ENCODE data around the gene KDM1B. TPM values are rescaled to one million over a fixed set of nuclear protein-coding genes. Genes with fewer than 3 reads are reported as not detected.

The KDM1B gene
- total RNA-seq, 1 experiment from 2014 or later, result 9.5 TPM

DNA sequence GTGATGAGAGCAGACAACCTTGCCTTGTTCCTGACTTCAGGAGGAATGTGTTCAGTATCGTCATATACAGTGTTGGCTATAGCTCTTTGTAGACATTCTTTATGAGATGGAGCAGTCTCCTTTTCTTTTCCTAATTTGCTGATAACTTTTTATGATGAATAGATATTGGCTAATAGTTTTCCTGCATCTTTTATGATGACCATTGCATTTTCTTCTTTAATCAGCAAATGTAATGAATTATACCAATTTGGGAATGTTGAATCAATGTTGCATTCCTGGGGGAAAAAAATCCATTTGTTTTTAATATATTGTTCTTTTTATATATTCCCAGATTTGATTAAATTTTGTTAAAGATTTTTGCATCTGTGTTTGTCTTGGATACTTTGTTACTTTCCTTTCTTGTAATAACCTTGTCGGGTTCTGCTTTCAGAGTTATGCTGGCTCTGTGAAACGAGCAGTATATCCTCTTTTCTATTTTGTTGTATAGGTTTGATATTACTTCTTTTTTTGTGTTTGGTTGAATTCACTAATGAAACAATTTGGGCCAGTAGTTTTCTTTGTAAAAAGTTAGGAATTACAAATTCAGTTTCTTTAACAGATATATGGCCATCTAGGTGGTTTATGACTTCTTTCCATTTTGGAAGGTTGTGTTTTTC is 23.9 kb downstream of the KDM1B start:
- Mint-ChIP-seq H3K4me3 (ENCODE audit: unreplicated experiment) (no peak overlapping the region), H3K27ac (ENCODE audit: unreplicated experiment) (no peak overlapping the region), H3K36me3 (ENCODE audit: insufficient read depth, unreplicated experiment) (no peaks in the 10 kb centered on the region), H3K9me3 (ENCODE audit: unreplicated experiment) (no peaks in the 10 kb centered on the region), H3K4me1 (ENCODE audit: low read depth, unreplicated experiment) (no peaks in the 10 kb centered on the region), H3K27me3 (ENCODE audit: insufficient read depth, unreplicated experiment) (no peaks in the 10 kb centered on the region)
- ChIA-PET POLR2A (no interaction called here), CTCF (no interaction called here)
- no TSS peak for BruUV-seq (replicated peaks)
- intact Hi-C loops (cut with micrococcal nuclease; ENCODE audit: unreplicated experiment), result no loop called here
- TF ChIP-seq, protein P1, sequence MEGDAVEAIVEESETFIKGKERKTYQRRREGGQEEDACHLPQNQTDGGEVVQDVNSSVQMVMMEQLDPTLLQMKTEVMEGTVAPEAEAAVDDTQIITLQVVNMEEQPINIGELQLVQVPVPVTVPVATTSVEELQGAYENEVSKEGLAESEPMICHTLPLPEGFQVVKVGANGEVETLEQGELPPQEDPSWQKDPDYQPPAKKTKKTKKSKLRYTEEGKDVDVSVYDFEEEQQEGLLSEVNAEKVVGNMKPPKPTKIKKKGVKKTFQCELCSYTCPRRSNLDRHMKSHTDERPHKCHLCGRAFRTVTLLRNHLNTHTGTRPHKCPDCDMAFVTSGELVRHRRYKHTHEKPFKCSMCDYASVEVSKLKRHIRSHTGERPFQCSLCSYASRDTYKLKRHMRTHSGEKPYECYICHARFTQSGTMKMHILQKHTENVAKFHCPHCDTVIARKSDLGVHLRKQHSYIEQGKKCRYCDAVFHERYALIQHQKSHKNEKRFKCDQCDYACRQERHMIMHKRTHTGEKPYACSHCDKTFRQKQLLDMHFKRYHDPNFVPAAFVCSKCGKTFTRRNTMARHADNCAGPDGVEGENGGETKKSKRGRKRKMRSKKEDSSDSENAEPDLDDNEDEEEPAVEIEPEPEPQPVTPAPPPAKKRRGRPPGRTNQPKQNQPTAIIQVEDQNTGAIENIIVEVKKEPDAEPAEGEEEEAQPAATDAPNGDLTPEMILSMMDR (IDR thresholded peaks at IDR 0.05; ENCODE audit: insufficient read depth in 1 of 2, low read depth in 1 of 2, low read length in 1 of 2, severe bottlenecking in 1 of 2, unreplicated experiment in 1 of 2), result no peak
- H3K36me3 ChIP-seq (ENCODE audit: control insufficient read depth, insufficient read depth, low read length), result no peaks in the 10 kb centered on the region
- no peaks in the 10 kb centered on the region for H3K4me1 ChIP-seq
- no peaks in the 10 kb centered on the region for H3K27me3 ChIP-seq (replicated peaks; ENCODE audit: control insufficient read depth, insufficient read depth, low read length)
- no peaks in the 10 kb centered on the region for H3K9me3 ChIP-seq
- DNase-seq, result no peak
- H3K4me3 ChIP-seq (ENCODE audit: low read depth, low read length), result no peak overlapping the region

DNA sequence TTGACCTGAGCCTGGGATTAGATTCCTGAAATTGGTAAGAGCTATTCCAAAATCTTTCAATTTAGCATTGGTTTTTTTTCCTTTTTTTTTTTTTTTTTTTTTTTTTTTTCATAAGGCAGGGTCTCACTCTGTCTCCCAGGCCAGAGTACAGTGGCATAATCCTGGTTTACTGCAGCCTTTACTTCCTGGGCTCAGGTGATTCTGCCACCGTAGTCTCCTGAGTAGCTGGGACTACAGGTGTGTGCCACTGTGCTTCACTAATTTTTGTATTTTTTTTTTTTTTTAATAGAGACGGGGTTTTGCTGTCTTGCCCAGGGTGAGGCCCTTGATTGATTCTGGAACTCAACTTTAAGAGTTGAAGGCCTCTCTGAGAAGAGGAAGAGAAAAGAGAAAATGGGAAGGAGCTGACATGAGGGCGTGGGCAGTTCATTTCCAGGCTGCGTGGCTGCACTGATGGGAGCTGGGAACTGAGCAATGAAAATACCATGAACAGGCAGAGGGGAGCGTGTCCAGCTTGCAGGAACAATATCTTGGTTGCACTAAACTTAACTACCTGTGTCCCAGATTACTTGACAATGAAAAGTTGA is 24.6 kb downstream of the KDM1B start:
- Mint-ChIP-seq H3K9me3 (ENCODE audit: unreplicated experiment) (no peaks in the 10 kb centered on the region), H3K4me1 (ENCODE audit: low read depth, unreplicated experiment) (no peaks in the 10 kb centered on the region), H3K4me3 (ENCODE audit: unreplicated experiment) (no peak overlapping the region), H3K36me3 (ENCODE audit: insufficient read depth, unreplicated experiment) (no peaks in the 10 kb centered on the region), H3K27me3 (ENCODE audit: insufficient read depth, unreplicated experiment) (no peaks in the 10 kb centered on the region), H3K27ac (ENCODE audit: unreplicated experiment) (no peak overlapping the region)
- H3K4me3 ChIP-seq (ENCODE audit: low read depth, low read length), result no peak overlapping the region
- H3K36me3 ChIP-seq (ENCODE audit: control insufficient read depth, insufficient read depth, low read length), result no peaks in the 10 kb centered on the region
- intact Hi-C loops (cut with micrococcal nuclease; ENCODE audit: unreplicated experiment), result no loop called here
- no peaks in the 10 kb centered on the region for H3K27me3 ChIP-seq (replicated peaks; ENCODE audit: control insufficient read depth, insufficient read depth, low read length)
- H3K9me3 ChIP-seq, result no peaks in the 10 kb centered on the region
- no peaks in the 10 kb centered on the region for H3K4me1 ChIP-seq
- POLR2A ChIA-PET, result no interaction called here
- CTCF ChIA-PET, result no interaction called here
- BruUV-seq (replicated peaks), result no TSS peak
- TF ChIP-seq, protein P1 (IDR thresholded peaks at IDR 0.05; ENCODE audit: insufficient read depth in 1 of 2, low read depth in 1 of 2, low read length in 1 of 2, severe bottlenecking in 1 of 2, unreplicated experiment in 1 of 2), result no peak
- DNase-seq, result no peak

DNA sequence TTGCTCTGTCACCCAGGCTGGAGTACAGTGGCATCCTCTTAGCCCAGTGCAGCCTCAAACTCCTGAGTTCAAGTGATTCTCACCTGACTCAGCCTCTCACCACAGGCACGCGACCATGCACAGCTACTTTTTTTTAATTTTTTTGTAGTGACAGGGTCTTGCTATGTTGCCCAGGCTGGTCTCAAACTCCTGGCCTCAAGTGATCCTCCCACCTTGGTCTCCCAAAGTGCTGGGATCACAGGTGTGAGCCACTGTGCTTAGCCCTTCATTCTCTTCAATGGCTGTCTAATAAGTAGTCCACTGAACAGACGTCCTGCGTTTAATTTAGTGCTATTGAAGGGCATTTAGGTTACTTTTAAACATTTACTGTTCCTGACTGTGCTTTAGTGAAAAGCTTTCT is 27.3 kb downstream of the KDM1B start:
- no peaks in the 10 kb centered on the region for H3K36me3 Mint-ChIP-seq (ENCODE audit: insufficient read depth, unreplicated experiment)
- H3K4me1 Mint-ChIP-seq (ENCODE audit: low read depth, unreplicated experiment), result no peaks in the 10 kb centered on the region
- Histone ChIP-seq H3K4me3 (ENCODE audit: low read depth, low read length) (no peak overlapping the region), H3K4me1 (no peaks in the 10 kb centered on the region), H3K36me3 (ENCODE audit: control insufficient read depth, insufficient read depth, low read length) (no peaks in the 10 kb centered on the region), H3K9me3 (no peaks in the 10 kb centered on the region), H3K27me3 (replicated peaks; ENCODE audit: control insufficient read depth, insufficient read depth, low read length) (no peaks in the 10 kb centered on the region)
- no peaks in the 10 kb centered on the region for H3K9me3 Mint-ChIP-seq (ENCODE audit: unreplicated experiment)
- no peak overlapping the region for H3K27ac Mint-ChIP-seq (ENCODE audit: unreplicated experiment)
- no peak for DNase-seq
- H3K4me3 Mint-ChIP-seq (ENCODE audit: unreplicated experiment), result no peak overlapping the region
- ChIA-PET CTCF (no interaction called here), POLR2A (interaction anchor here (0.5 kb wide), 1 partner anchor 8 kb away, joined by 3 read pairs; no protein-coding TSS in a partner anchor)
- no peaks in the 10 kb centered on the region for H3K27me3 Mint-ChIP-seq (ENCODE audit: insufficient read depth, unreplicated experiment)
- BruUV-seq (replicated peaks), result no TSS peak
- intact Hi-C loops (cut with micrococcal nuclease; ENCODE audit: unreplicated experiment), result no loop called here
- TF ChIP-seq, protein P1 (IDR thresholded peaks at IDR 0.05; ENCODE audit: insufficient read depth in 1 of 2, low read depth in 1 of 2, low read length in 1 of 2, severe bottlenecking in 1 of 2, unreplicated experiment in 1 of 2), result no peak

Data from Caco-2 (cell line).